HG03066 (cell line): Measurements from ENCODE around the gene PREX1.

Source experiments
- ATAC-seq: cut with Tn5 transposase; IDR thresholded peaks from one replicate; pipeline ENCODE4 v1.9.1; 2021; ENCODE audit warnings: low read depth; ENCODE audit not compliant: unreplicated experiment

Gene PREX1

GRCh38 chr20:48616481-48616880, 211.3 kb downstream of the PREX1 start:
- ATAC-seq, result no peak

GRCh38 chr20:48615871-48616270, 211.9 kb downstream of the PREX1 start:
- ATAC-seq, result no peak

GRCh38 chr20:48614593-48615274, 213.1 kb downstream of the PREX1 start:
- no peak for ATAC-seq

- ATAC-seq, result no peak
Measured at GRCh38 chr20:48613926-48614325, 213.9 kb downstream of the PREX1 start.

GRCh38 chr20:48612335-48612734, 215.5 kb downstream of the PREX1 start:
- no peak for ATAC-seq

GRCh38 chr20:48610996-48611395, 216.8 kb downstream of the PREX1 start:
- no peak for ATAC-seq

- peak; percentile 76 for ATAC-seq
Measured at GRCh38 chr20:48609491-48609978, 218.3 kb downstream of the PREX1 start.

GRCh38 chr20:48608756-48609155, 219.0 kb downstream of the PREX1 start:
- no peak for ATAC-seq

GRCh38 chr20:48607544-48607865, 220.3 kb downstream of the PREX1 start:
- ATAC-seq, result no peak

- no peak for ATAC-seq
Measured at GRCh38 chr20:48606841-48607543, 220.8 kb downstream of the PREX1 start.

- ATAC-seq, result no peak
Measured at GRCh38 chr20:48606172-48606840, 221.5 kb downstream of the PREX1 start.

- ATAC-seq, result no peak
Measured at GRCh38 chr20:48605364-48606171, 222.2 kb downstream of the PREX1 start.

- no peak for ATAC-seq
Measured at GRCh38 chr20:48604936-48605335, 222.9 kb downstream of the PREX1 start.

GRCh38 chr20:48604426-48604825, 223.4 kb downstream of the PREX1 start:
- ATAC-seq, result no peak

- no peak for ATAC-seq
Measured at GRCh38 chr20:48603819-48604405, 223.9 kb downstream of the PREX1 start.

- no peak for ATAC-seq
Measured at GRCh38 chr20:48603116-48603818, 224.5 kb downstream of the PREX1 start.

- ATAC-seq, result no peak
Measured at GRCh38 chr20:48601798-48602197, 226.0 kb downstream of the PREX1 start.

GRCh38 chr20:48600470-48600945, 227.3 kb downstream of the PREX1 start:
- no peak for ATAC-seq

GRCh38 chr20:48599748-48600469, 227.9 kb downstream of the PREX1 start:
- ATAC-seq, result no peak
